22Rv1 (cell line): ENCODE results near the gene SLC26A3.
"Not testable (repeated sequence)": the region's sequence is repeated elsewhere in the genome, so short reads cannot be mapped to it uniquely, and the experiment has no call there.

ENCODE experiments used
- H3K27ac ChIP-seq: fragments of 450-650 bp; 2 replicates; pipeline ENCODE4 v1.5.1; 2017
- ZFX ChIP-seq: fragments of 450-650 bp; IDR thresholded peaks from 2 replicates; pipeline ENCODE4 v1.6.1; 2017; ENCODE audit warnings: antibody characterized with exemption, borderline replicate concordance
- TF ChIP-seq, protein P1 (sequence below): fragments of 450-650 bp; IDR thresholded peaks from 2 replicates; pipeline ENCODE4 v1.5.1; 2017; ENCODE audit warnings: mild to moderate bottlenecking

The SLC26A3 gene

DNA sequence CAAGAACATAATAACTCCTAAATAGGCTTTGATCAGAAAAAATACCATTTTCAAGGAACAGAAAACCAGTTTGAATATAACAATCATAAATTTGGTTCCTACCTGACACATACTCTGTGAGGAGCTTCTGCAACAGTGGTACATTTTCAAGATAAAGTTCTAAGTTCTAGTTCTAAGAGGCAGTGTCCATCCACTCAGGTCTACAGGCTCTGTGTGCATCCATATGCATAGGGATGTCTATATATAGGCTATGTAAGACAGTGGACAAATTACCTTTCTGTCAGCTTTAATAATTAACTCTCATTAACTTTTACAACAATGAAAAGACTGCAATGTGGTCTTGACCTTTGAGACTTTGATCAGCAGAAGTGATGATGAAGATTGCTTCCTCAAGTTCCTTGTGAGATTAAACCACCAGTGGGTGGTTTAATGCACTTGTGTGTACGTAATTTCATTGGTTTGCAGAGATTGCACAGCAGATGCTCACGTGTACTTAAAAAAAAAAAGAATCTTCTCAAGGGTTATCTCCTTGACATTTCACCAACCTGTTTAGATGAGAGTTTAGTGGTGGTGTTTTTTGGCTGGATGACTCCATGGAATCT, at the start of gene SLC26A3:
TSS of gene SLC26A3 (minus strand) at position 215 of the 602 bp plus-strand sequence. CDS start 8,714 bp downstream, outside the sequence.
- H3K27ac ChIP-seq, result no peak within 1 kb of the TSS
- TF ChIP-seq, protein P1, sequence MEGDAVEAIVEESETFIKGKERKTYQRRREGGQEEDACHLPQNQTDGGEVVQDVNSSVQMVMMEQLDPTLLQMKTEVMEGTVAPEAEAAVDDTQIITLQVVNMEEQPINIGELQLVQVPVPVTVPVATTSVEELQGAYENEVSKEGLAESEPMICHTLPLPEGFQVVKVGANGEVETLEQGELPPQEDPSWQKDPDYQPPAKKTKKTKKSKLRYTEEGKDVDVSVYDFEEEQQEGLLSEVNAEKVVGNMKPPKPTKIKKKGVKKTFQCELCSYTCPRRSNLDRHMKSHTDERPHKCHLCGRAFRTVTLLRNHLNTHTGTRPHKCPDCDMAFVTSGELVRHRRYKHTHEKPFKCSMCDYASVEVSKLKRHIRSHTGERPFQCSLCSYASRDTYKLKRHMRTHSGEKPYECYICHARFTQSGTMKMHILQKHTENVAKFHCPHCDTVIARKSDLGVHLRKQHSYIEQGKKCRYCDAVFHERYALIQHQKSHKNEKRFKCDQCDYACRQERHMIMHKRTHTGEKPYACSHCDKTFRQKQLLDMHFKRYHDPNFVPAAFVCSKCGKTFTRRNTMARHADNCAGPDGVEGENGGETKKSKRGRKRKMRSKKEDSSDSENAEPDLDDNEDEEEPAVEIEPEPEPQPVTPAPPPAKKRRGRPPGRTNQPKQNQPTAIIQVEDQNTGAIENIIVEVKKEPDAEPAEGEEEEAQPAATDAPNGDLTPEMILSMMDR, result no peak
- no peak for TF ChIP-seq ZFX

DNA sequence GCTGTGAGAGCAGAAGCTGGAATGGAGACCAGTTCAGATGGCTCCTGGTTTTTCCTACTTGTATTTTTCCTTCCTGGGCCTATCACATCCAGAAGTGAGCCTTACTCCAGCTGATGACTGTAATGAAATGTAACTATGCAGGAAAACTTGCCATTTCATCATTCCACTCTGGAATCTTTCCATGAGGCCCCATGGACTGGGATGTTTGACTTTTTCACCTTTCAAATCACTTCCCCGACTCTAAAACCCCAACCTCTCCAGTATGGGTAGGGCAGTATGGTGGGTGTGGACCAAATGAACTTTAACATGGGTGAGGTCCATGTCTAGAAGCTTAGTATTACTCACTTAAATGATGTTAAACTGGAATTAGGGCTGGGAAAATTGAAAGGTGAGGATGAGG, 47.6 kb upstream of the SLC26A3 start:
- no peak for TF ChIP-seq ZFX
- TF ChIP-seq, protein P1, result no peak
- H3K27ac ChIP-seq, result no peak overlapping the region

DNA sequence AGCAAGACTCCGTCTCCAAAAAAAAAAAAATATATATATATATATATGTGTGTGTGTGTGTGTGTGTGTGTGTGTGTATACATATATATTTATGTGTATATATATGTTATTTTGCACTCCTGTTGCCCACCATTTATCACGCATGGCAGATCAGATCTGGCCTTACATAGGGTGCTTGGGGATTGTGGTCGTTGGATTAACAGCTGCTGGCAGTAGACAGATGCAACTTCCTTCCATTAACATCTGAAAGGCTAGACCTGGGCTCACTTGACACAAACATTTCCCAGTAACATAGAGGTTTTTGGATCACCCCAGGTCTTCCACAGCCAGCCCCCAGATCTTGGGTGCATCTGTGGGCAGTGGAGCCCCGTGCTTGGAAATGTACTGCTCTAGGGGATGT, 47.2 kb upstream of the SLC26A3 start:
- no peak for TF ChIP-seq ZFX
- TF ChIP-seq, protein P1, result no peak
- H3K27ac ChIP-seq, result no peak overlapping the region

DNA sequence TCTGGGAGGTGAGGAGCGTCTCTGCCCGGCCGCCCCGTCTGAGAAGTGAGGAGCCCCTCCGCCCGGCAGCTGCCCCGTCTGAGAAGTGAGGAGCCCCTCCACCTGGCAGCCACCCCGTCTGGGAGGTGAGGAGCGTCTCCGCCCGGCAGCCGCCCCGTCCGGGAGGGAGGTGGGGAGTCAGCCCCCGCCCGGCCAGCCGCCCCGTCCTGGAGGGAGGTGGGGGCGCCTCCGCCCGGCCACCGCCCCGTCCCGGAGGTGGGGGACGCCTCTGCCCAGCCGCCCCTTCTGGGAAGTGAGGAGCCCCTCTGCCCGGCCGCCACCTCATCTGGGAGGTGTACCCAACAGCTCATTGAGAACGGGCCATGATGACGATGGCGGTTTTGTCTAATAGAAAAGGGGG, 45.2 kb upstream of the SLC26A3 start:
- H3K27ac ChIP-seq, result not testable (repeated sequence)

DNA sequence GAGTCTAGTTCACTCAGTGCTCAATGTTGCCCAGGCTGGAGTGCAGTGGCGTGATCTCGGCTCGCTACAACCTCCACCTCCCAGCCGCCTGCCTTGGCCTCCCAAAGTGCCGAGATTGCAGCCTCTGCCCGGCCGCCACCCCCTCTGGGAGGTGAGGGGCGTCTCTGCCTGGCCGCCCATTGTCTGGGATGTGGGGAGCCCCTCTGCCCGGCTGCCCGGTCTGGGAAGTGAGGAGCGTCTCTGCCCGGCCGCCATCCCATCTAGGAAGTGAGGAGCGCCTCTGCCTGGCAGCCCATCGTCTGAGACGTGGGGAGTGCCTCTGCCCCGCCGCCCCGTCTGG, 44.8 kb upstream of the SLC26A3 start:
- H3K27ac ChIP-seq, result not testable (repeated sequence)

DNA sequence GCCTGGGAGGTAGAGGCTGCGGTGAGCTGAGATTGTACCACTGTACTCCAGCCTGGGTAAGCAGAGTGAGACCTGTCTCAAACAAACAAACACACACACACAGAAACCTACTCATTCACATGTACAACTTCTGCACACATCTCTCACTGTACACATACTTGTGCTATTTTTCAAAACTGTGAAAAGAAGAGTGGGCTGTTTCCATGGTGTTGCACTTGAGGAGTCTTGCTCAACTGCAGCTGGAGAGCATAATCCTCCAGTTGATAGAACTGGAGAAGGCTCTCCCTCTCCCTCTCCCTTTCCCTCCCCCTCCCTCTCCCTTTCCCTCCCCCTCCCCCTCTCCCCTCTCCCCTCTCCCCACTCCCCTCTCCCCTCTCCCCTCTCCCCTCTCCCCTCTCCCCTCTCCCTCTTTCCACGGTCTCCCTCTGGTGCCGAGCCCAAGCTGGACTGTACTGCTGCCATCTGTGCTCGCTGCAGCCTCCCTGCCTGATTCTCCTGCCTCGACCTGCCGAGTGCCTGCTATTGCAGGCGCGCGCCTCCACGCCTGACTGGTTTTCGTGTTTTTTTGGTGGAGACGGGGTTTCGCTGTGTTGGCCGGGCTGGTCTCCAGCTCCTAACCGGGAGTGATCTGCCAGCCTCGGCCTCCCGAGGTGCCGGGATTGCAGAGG, 44.3 kb upstream of the SLC26A3 start:
- TF ChIP-seq, protein P1, result no peak
- no peak for TF ChIP-seq ZFX
- no peak overlapping the region for H3K27ac ChIP-seq

DNA sequence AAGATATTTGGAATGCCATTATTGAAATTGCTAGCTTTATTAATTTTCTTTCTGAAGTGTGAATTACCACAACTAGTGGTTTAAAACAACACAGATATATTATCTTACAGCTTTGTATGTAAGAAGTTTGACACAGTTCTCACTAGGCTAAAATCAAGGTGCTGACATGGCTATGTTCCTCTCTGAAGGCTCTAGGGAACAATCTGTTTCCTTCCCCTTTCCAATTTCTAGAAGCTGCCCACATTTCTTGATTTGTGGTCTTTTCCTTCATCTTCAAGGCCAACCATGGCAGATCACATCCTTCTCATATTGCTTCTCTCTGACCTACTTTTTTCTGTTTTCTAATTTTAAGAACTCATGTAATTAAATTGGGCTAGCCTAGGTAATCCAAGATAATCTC, 43.3 kb upstream of the SLC26A3 start:
- no peak for TF ChIP-seq ZFX
- TF ChIP-seq, protein P1, result no peak
- no peak overlapping the region for H3K27ac ChIP-seq

DNA sequence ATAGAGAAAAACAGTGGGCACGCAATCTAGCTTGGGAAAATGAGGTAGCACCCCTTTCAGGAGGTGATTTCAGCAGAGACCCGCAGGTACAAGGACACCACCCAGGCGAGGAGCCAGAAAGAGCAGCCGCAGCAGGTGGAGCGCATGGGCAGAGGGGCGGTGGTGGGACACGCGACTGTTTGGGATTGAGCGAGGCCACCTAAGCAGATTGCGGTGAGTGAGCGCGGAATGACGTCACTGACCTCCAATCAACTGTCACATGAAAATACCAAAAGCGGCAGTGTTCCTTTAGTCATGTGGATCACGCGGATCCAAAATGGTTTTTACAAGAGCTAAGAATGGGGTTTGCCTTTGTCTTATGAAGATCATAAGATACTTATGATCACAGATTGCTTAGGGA, 40.2 kb upstream of the SLC26A3 start:
- TF ChIP-seq, protein P1, result no peak
- TF ChIP-seq ZFX, result no peak
- no peak overlapping the region for H3K27ac ChIP-seq
